ENCODE measurements around the gene GATC.

Gene GATC

DNA sequence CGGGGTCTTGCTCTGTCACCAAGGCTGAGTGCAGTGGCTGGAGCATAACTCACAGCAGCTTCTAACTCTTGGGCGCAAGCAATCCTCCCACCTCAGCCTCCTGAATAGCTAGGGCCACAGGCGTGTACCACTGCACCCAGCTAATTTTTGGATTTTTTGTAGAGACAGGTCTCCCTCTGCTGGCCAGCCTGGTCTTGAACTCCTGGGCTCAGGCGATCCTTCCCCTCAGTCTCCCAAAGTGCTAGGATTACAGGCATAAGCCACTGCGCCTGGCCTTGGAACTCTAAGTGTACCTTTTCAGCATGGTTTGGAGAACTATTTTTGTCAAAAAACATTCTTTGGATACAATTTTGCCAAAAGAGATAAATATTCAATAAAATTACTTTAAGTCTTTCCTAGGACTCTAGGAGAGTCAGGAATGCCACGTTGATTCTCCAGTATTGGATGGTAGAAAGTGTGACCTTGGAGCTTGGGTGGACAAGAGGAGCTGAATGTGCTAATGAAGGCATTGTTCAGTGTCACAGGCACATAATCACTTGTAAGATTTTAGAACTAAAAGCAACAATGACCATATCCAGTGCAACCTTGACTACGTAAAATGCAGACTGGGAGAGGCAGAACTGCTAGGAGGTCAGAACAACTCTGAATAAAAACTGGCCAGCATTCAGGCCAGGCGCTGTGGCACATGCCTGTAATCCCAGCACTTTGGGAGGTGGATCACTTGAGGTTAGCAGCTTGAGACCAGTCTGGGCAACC lies 20.5 kb downstream of the GATC start:
- Histone ChIP-seq H3K27ac (no peak overlapping the region), H3K36me3 (replicated peaks) (peaks cover 53% of the 10 kb centered on the region), H3K4me3 (ENCODE audit: low read depth, low read length) (no peak overlapping the region), H3K27me3 (replicated peaks) (no peaks in the 10 kb centered on the region)
- TF ChIP-seq, protein P1, sequence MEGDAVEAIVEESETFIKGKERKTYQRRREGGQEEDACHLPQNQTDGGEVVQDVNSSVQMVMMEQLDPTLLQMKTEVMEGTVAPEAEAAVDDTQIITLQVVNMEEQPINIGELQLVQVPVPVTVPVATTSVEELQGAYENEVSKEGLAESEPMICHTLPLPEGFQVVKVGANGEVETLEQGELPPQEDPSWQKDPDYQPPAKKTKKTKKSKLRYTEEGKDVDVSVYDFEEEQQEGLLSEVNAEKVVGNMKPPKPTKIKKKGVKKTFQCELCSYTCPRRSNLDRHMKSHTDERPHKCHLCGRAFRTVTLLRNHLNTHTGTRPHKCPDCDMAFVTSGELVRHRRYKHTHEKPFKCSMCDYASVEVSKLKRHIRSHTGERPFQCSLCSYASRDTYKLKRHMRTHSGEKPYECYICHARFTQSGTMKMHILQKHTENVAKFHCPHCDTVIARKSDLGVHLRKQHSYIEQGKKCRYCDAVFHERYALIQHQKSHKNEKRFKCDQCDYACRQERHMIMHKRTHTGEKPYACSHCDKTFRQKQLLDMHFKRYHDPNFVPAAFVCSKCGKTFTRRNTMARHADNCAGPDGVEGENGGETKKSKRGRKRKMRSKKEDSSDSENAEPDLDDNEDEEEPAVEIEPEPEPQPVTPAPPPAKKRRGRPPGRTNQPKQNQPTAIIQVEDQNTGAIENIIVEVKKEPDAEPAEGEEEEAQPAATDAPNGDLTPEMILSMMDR (IDR thresholded peaks at IDR 0.05; ENCODE audit: low read depth, low read length, missing control alignments), result peak; percentile 77
- in situ Hi-C loops (cut with HindIII; ENCODE audit: low pct_ligation_motif_present, low sequenced_read_pairs), result no loop called here
- DNase-seq, result peak; percentile 39

DNA sequence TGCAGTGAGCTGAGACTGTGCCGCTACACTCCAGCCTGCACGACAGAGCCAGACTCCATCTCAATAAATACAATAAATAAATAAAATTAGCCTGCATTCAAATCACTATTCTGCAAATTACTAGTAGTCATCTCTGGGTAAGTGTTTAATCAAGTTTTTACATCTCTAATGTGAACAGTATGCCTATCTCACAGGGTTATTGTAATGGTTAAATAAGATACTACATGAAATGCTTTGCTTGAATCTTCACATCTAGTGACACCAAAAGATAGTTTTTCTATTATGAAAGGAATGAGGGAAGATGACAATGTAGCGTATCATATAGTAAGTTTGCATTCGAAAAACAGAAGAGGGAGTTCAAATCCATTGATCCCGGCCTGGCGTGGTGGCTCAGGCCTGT lies 21.2 kb downstream of the GATC start:
- TF ChIP-seq, protein P1 (IDR thresholded peaks at IDR 0.05; ENCODE audit: low read depth, low read length, missing control alignments), result no peak
- in situ Hi-C loops (cut with HindIII; ENCODE audit: low pct_ligation_motif_present, low sequenced_read_pairs), result no loop called here
- Histone ChIP-seq H3K36me3 (replicated peaks) (peaks cover 46% of the 10 kb centered on the region), H3K4me3 (ENCODE audit: low read depth, low read length) (no peak overlapping the region), H3K27me3 (replicated peaks) (no peaks in the 10 kb centered on the region), H3K27ac (no peak overlapping the region)
- DNase-seq, result no peak

DNA sequence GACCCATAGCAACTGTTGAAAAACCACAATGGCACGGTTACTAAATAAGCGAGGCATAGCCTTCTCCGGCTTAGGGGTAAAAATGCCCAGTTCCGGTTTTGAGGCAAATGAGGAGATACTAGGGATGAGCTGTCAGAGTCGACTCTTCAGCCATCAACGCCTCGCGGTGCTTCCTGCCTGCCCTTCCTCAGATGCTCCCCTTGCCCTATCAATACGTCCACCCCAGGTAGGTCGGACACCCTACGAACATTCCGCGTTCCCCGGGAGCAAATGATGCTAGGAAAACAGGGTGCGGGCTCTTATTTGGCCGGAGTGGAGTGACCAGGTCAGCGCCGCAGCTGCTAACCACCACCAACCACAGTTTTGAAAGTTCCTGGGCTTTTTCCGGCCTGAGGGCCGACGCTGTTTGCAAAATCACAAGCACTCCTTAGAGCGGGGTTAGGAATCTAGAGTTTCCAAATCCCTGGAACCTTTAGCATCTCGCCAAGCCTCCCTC lies 22.1 kb downstream of the GATC start:
- in situ Hi-C loops (cut with HindIII; ENCODE audit: low pct_ligation_motif_present, low sequenced_read_pairs), result no loop called here
- Histone ChIP-seq H3K27ac (peak overlapping the region; percentile 76), H3K36me3 (replicated peaks) (peaks cover 37% of the 10 kb centered on the region), H3K27me3 (replicated peaks) (no peaks in the 10 kb centered on the region), H3K4me3 (ENCODE audit: low read depth, low read length) (peak overlapping the region; percentile 91)
- peak; percentile 27 for DNase-seq
- TF ChIP-seq, protein P1 (IDR thresholded peaks at IDR 0.05; ENCODE audit: low read depth, low read length, missing control alignments), result no peak

DNA sequence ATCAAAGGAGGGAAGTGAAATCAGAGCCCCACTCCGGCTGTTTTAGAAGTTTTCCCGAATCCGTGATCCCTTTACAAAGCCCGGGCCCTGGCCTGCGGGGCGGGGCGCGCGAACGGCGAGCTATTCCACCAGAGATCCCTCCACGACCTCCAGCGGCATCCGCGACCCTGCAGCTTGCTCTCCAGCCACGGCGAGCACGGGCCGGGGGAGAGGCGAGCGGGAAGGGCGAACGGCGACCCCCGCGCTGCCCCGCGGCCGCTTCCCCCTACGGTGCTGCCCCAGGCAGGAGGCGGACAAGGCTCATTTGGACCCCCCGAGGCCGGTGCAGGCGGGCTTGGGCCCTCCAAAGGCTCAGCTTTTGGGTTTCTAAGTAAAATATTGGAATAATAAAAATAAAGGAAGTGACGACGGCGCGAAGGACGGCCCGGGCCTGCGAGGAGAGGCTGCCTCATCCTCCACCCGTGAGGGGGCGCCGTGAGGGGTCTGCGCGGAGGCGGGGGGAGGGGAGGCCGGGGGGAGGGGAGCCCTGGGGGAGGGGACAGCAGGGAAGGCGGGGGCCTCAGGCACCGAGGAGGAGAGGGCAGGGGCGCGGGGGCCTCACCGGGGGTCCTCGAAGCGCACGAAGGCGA lies 22.7 kb downstream of the GATC start:
- Histone ChIP-seq H3K36me3 (replicated peaks) (peaks cover 31% of the 10 kb centered on the region), H3K4me3 (ENCODE audit: low read depth, low read length) (peak overlapping the region; percentile 91), H3K27ac (peak overlapping the region; percentile 76), H3K27me3 (replicated peaks) (no peaks in the 10 kb centered on the region)
- in situ Hi-C loops (cut with HindIII; ENCODE audit: low pct_ligation_motif_present, low sequenced_read_pairs), result no loop called here
- TF ChIP-seq, protein P1 (IDR thresholded peaks at IDR 0.05; ENCODE audit: low read depth, low read length, missing control alignments), result no peak
- DNase-seq, result peak; percentile 10

DNA sequence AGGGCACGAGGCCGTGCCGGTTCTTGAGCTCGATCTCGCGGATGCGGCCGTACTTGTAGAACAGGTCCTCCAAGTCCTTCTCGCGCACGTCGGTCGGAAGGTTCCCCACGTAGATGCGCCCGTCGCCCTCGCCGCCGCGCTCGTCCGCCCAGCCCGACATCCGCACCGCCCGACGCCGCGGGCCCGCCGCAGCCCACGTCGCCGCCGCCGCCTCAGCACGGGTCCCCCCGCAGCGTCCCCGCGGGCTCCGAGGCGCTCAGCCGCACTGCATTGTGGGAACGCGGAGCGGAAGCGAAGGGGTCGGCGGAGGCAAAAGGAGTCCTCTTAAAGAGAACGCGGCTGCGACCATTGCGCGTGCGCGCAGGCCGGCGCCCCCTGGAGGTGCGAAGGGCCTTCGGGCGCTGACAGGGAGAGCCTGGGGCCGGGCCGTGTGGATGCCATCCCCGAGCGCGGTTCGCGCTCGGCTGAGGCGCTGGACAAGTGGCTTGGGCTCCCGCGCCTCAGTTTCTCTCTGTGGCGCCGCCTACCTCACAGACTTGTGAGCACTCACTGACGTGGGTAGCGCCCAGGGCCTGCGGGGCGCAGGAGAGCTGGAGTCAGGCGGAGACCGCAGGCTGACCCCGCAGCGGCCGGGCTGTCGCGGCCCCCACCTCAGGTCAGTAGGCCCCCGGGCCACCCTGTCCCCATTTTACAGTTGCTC lies 23.4 kb downstream of the GATC start, which contains the start of gene SRSF9:
TSS of gene SRSF9 (minus strand) at position 299 of the 700 bp plus-strand sequence. CDS start at position 160, 139 bp downstream.
- TF ChIP-seq, protein P1 (IDR thresholded peaks at IDR 0.05; ENCODE audit: low read depth, low read length, missing control alignments), result peak; percentile 86
- H3K27ac ChIP-seq, result peak within 1 kb of the TSS; percentile 76
- no peaks in the 10 kb centered on the region for H3K27me3 ChIP-seq (replicated peaks)
- H3K4me3 ChIP-seq (ENCODE audit: low read depth, low read length), result peak within 1 kb of the TSS; percentile 91
- peaks cover 25% of the 10 kb centered on the region for H3K36me3 ChIP-seq (replicated peaks)
- peak; percentile 90 for DNase-seq
- in situ Hi-C loops (cut with HindIII; ENCODE audit: low pct_ligation_motif_present, low sequenced_read_pairs), result no loop called here

Data from brain microvascular endothelial cell (primary cell).